ENCODE results near the gene PEAK1.

The PEAK1 gene

GRCh38 chr15:77083381-77084160 is 336.3 kb downstream of the PEAK1 start:
- Histone ChIP-seq H3K9me3 (no peaks in the 10 kb centered on the region), H3K36me3 (no peaks in the 10 kb centered on the region), H3K4me3 (peak overlapping the region; percentile 33 to 45), H3K27ac (peak overlapping the region; percentile 42 to 62), H3K4me1 (peaks cover 0 to 25% (median 5%) of the 10 kb centered on the region in 4 donors), H3K27me3 (no peaks in the 10 kb centered on the region)
- no peak for TF ChIP-seq CTCF (IDR thresholded peaks at IDR 0.05)
- peak; percentile 76 to 93 for DNase-seq
- intact Hi-C loops (cut with DNase I; ENCODE audit: low total_unique reads), result no loop called here

- Histone ChIP-seq H3K9me3 (no peaks in the 10 kb centered on the region), H3K27ac (no peak overlapping the region), H3K36me3 (no peaks in the 10 kb centered on the region), H3K4me1 (peaks cover 0 to 25% (median 5%) of the 10 kb centered on the region in 4 donors), H3K27me3 (no peaks in the 10 kb centered on the region), H3K4me3 (no peak overlapping the region)
- TF ChIP-seq CTCF (IDR thresholded peaks at IDR 0.05), result no peak
- intact Hi-C loops (cut with DNase I; ENCODE audit: low total_unique reads), result no loop called here
- no peak for DNase-seq
Measured at GRCh38 chr15:77081971-77082370, 337.9 kb downstream of the PEAK1 start.

- Histone ChIP-seq H3K4me3 (no peak overlapping the region), H3K4me1 (peaks cover 0 to under 1% (median 0%) of the 10 kb centered on the region in 4 donors), H3K9me3 (no peaks in the 10 kb centered on the region), H3K27ac (no peak overlapping the region), H3K27me3 (no peaks in the 10 kb centered on the region), H3K36me3 (no peaks in the 10 kb centered on the region)
- TF ChIP-seq CTCF (IDR thresholded peaks at IDR 0.05), result no peak
- no peak for DNase-seq
- intact Hi-C loops (cut with DNase I; ENCODE audit: low total_unique reads), result no loop called here
Measured at GRCh38 chr15:77076323-77076915, 343.5 kb downstream of the PEAK1 start.

GRCh38 chr15:77075528-77075927 is 344.4 kb downstream of the PEAK1 start:
- intact Hi-C loops (cut with DNase I; ENCODE audit: low total_unique reads), result no loop called here
- Histone ChIP-seq H3K27ac (no peak overlapping the region), H3K27me3 (no peaks in the 10 kb centered on the region), H3K4me1 (peaks cover 0 to 4% (median 2%) of the 10 kb centered on the region in 4 donors), H3K36me3 (no peaks in the 10 kb centered on the region), H3K4me3 (no peak overlapping the region), H3K9me3 (no peaks in the 10 kb centered on the region)
- DNase-seq, result no peak
- TF ChIP-seq CTCF (IDR thresholded peaks at IDR 0.05), result no peak

GRCh38 chr15:77074350-77074749 is 345.6 kb downstream of the PEAK1 start:
- intact Hi-C loops (cut with DNase I; ENCODE audit: low total_unique reads), result no loop called here
- no peak for DNase-seq
- no peak for TF ChIP-seq CTCF (IDR thresholded peaks at IDR 0.05)

More at GRCh38 chr15:77074350-77074749, 345.6 kb downstream of the PEAK1 start:
- H3K27ac ChIP-seq, result no peak overlapping the region
- no peaks in the 10 kb centered on the region for H3K27me3 ChIP-seq
- no peaks in the 10 kb centered on the region for H3K9me3 ChIP-seq
- H3K4me1 ChIP-seq, result peaks cover 0 to 11% (median 5%) of the 10 kb centered on the region in 4 donors
- H3K36me3 ChIP-seq, result no peaks in the 10 kb centered on the region
- H3K4me3 ChIP-seq, result no peak overlapping the region

Measured in tibial artery (tissue), 4 donors.